ENCODE measurements around the gene VWCE. TPM values are rescaled to one million over a fixed set of nuclear protein-coding genes. Genes with fewer than 3 reads are reported as not detected.

Gene VWCE
- total and polyA plus RNA-seq, 2 donors from 2014 or later = 0.32 to 1.2 TPM

DNA sequence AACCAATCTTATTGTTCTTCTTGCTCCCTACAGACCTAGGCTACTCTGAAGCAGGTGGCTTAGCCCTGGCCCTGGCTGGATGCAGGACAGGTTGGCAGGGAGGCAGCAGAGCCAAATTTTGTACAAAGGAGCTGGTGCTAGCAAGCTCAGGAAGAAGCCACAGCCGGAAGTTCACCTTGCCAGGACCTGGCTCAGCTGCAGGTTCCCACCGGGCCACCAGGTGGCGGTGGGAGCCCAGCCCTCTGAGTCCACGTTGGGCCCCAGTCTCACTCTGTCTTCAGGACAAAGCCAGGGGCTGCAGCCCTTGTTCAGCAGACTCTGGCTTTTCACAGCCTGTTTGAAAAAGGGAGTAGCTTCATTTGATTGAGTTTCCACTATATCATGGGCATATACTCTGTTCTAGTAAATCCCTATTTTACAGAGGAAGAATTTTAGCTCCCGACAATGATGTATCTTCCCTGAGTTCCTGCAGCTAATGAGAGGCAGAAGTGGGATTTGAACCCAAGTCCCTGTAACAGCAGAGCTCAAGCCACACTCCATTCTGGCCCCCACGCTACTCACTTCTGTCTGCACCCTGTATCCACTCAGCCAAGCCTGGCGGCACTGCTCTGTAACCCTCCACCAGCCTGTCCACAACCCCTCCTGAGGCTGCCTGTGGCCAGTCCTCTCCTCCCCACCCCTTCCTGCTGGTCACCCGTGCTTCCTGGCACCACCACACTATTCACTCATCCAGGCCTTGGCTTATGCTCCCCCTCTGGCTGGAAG lies 41.2 kb upstream of the VWCE start:
- Histone ChIP-seq H3K27ac (ENCODE audit: low read depth in 2 of 2, low read length in 2 of 2) (peak overlapping the region; percentile 65 to 67), H3K4me1 (ENCODE audit: control insufficient read depth in 2 of 3, insufficient read depth in 2 of 3, low read depth in 1 of 3, low read length in 3 of 3) (peaks cover 4 to 28% (median 11%) of the 10 kb centered on the region in 3 donors), H3K4me3 (ENCODE audit: low read length in 3 of 3) (no peak overlapping the region), H3K9ac (ENCODE audit: low read length in 3 of 3) (peak overlapping the region in 1 of 3 donors; percentile 5), H3K9me3 (ENCODE audit: control insufficient read depth in 2 of 3, insufficient read depth in 1 of 3, low read length in 3 of 3) (no peaks in the 10 kb centered on the region), H3K36me3 (ENCODE audit: control insufficient read depth in 2 of 3, insufficient read depth in 3 of 3, low read length in 3 of 3) (peaks cover 0 to 25% (median 5%) of the 10 kb centered on the region in 3 donors), H3K27me3 (ENCODE audit: control insufficient read depth, insufficient read depth, low read length) (no peaks in the 10 kb centered on the region)
- DNase-seq = peak; percentile 88 to 92 (median 90)
- intact Hi-C loops (cut with DNase I) = loop anchor here (5.0 kb wide), 1 partner anchor 51 kb away; no protein-coding TSS in a partner anchor
- FAIRE-seq = no peak
- TF ChIP-seq, protein P1, sequence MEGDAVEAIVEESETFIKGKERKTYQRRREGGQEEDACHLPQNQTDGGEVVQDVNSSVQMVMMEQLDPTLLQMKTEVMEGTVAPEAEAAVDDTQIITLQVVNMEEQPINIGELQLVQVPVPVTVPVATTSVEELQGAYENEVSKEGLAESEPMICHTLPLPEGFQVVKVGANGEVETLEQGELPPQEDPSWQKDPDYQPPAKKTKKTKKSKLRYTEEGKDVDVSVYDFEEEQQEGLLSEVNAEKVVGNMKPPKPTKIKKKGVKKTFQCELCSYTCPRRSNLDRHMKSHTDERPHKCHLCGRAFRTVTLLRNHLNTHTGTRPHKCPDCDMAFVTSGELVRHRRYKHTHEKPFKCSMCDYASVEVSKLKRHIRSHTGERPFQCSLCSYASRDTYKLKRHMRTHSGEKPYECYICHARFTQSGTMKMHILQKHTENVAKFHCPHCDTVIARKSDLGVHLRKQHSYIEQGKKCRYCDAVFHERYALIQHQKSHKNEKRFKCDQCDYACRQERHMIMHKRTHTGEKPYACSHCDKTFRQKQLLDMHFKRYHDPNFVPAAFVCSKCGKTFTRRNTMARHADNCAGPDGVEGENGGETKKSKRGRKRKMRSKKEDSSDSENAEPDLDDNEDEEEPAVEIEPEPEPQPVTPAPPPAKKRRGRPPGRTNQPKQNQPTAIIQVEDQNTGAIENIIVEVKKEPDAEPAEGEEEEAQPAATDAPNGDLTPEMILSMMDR (IDR thresholded peaks at IDR 0.05; ENCODE audit: borderline replicate concordance, extremely low read depth, insufficient read depth) = peak; percentile 96

DNA sequence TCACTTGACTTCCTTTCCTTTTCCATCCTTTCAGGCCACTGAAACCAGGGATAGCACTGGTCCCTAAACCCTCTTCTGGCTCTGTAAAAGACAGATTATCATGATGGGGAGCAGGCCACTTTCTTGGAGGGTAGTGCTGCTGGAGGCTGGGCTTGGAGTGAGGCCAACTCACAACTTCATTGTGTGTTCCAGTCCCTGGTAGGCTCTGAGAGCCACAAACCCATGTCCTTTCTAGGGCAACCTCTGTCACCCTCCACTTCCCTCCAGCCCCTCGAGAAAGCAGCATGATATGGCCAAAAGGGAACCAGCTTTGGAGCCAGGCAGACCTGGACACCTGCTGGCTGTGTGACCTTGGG lies 40.2 kb upstream of the VWCE start:
- Histone ChIP-seq H3K4me1 (ENCODE audit: control insufficient read depth in 2 of 3, insufficient read depth in 2 of 3, low read depth in 1 of 3, low read length in 3 of 3) (peaks cover 4 to 34% (median 17%) of the 10 kb centered on the region in 3 donors), H3K4me3 (ENCODE audit: low read length in 3 of 3) (peak overlapping the region in 2 of 3 donors; percentile 6 to 92), H3K27ac (ENCODE audit: low read depth in 2 of 2, low read length in 2 of 2) (peak overlapping the region; percentile 33 to 48), H3K9ac (ENCODE audit: low read length in 3 of 3) (peak overlapping the region in 1 of 3 donors; percentile 30), H3K9me3 (ENCODE audit: control insufficient read depth in 2 of 3, insufficient read depth in 1 of 3, low read length in 3 of 3) (no peaks in the 10 kb centered on the region), H3K27me3 (ENCODE audit: control insufficient read depth, insufficient read depth, low read length) (no peaks in the 10 kb centered on the region), H3K36me3 (ENCODE audit: control insufficient read depth in 2 of 3, insufficient read depth in 3 of 3, low read length in 3 of 3) (peaks cover 0 to 15% (median 5%) of the 10 kb centered on the region in 3 donors)
- intact Hi-C loops (cut with DNase I) = loop anchor here (5.0 kb wide), 1 partner anchor 52 kb away; no protein-coding TSS in a partner anchor
- DNase-seq = no peak
- TF ChIP-seq, protein P1 (IDR thresholded peaks at IDR 0.05; ENCODE audit: borderline replicate concordance, extremely low read depth, insufficient read depth) = no peak
- FAIRE-seq = no peak

DNA sequence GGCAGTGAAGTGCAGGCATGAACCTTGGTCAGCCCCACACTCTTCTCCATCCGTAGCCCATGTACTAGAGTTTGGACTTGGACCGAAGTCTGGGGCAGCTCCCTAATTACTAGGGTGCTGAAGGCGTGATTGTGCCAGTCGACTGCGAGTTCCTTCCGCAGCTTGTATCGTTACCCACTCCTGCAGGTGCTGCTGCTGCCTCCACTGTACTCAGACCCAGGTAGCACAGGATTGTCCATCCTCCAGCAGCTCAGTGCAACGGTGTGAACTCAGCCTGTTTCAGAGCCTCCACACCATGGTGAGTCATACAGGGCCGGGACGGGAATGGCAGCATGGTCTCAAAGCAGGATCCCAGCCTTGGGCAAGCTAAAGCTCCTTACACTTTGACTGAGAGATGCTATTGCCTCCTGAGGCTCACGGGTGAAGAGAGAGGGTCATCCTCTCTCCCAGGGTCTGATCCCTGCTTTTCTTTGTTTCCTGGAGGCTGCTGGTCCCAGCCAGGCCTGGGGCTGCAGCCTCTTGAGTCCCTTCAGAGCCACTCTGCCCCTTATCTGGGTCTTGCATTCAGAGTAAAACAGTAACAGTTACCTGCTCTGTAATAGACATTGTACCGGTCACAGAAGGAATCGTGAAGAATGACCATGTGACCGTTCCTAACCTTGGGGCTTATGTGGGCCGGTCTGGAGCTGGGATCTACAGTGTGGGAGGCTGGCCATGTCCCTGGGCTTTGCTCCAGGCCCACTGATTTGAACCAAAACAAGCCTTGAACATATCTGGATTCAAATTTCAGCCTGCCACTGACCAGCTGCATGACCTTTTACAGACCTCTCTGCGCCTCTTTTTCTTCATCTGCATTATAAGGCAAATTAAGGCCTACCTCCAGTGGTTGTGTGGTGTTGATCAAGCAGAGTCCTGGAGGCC lies 39.6 kb upstream of the VWCE start:
- TF ChIP-seq, protein P1 (IDR thresholded peaks at IDR 0.05; ENCODE audit: borderline replicate concordance, extremely low read depth, insufficient read depth) = no peak
- Histone ChIP-seq H3K4me3 (ENCODE audit: low read length in 3 of 3) (peak overlapping the region in 2 of 3 donors; percentile 52 to 92), H3K4me1 (ENCODE audit: control insufficient read depth in 2 of 3, insufficient read depth in 2 of 3, low read depth in 1 of 3, low read length in 3 of 3) (peaks cover 4 to 35% (median 17%) of the 10 kb centered on the region in 3 donors), H3K9ac (ENCODE audit: low read length in 3 of 3) (peak overlapping the region in 1 of 3 donors; percentile 30), H3K27me3 (ENCODE audit: control insufficient read depth, insufficient read depth, low read length) (no peaks in the 10 kb centered on the region), H3K27ac (ENCODE audit: low read depth in 2 of 2, low read length in 2 of 2) (peak overlapping the region; percentile 39 to 48), H3K36me3 (ENCODE audit: control insufficient read depth in 2 of 3, insufficient read depth in 3 of 3, low read length in 3 of 3) (peaks cover 0 to 17% (median 5%) of the 10 kb centered on the region in 3 donors), H3K9me3 (ENCODE audit: control insufficient read depth in 2 of 3, insufficient read depth in 1 of 3, low read length in 3 of 3) (no peaks in the 10 kb centered on the region)
- no peak for DNase-seq
- FAIRE-seq = no peak
- intact Hi-C loops (cut with DNase I) = loop anchor here (5.0 kb wide), 1 partner anchor 53 kb away; no protein-coding TSS in a partner anchor
